ENCODE results near the gene FAM76B. TPM values are rescaled to one million over a fixed set of nuclear protein-coding genes. Genes with fewer than 3 reads are reported as not detected.

FAM76B gene
- polyA plus RNA-seq, 3 donors, result 6.8 to 9.1 (median 7.5) TPM

- WGBS, 3 donors, result 26 to 94% (median 94%) methylated on average over 3 of the region's 3 CpGs
- H3K27ac ChIP-seq (ENCODE audit: low read depth, low read length), result no peak overlapping the region
Observed at GRCh38 chr11:95795627-95796295, 6.2 kb upstream of the FAM76B start.

DNA sequence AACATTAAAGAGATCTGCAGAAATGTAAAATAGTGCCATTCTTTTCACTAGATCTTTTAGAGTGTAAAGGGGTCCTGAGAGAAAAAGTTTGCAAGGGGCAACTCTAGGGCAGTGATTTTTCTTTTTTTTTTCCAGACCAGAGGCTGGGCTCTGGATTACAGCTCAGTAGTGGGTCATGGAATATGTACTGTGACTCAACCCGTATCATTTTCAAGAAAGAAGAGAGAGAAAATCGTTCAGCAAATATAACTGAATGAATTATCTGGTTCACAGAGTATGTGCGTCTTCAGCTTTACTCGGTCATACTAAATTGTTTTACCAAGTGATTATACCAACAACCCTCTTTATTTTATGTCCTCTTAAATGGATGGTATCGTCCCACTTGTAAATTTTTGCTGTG, 4.5 kb upstream of the FAM76B start:
- 88 to 92% (median 92%) methylated on average over 5 of the region's 5 CpGs for WGBS, 3 donors
- H3K27ac ChIP-seq (ENCODE audit: low read depth, low read length), result no peak overlapping the region

DNA sequence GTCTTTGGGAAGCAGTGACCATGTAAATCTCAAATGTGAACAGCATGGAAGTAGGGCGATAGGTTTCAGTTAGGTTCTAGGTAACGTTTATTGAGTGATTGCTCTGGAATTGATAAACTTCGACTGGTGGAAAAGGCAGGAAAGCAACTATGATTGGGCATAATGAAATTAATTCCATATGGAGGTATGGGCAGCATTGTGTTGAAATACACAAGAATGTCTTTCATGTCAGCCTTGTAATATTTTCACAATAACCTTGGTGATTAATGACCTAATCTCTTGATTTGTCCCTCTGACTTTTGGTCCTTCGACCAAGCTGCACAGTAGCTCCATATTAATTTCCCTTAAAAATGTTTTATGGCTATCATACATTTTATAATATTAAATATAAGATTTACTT, 3.5 kb upstream of the FAM76B start:
- no peak overlapping the region for H3K27ac ChIP-seq (ENCODE audit: low read depth, low read length)
- WGBS, 3 donors, result 80 to 95% (median 92%) methylated on average over 4 of the region's 4 CpGs

DNA sequence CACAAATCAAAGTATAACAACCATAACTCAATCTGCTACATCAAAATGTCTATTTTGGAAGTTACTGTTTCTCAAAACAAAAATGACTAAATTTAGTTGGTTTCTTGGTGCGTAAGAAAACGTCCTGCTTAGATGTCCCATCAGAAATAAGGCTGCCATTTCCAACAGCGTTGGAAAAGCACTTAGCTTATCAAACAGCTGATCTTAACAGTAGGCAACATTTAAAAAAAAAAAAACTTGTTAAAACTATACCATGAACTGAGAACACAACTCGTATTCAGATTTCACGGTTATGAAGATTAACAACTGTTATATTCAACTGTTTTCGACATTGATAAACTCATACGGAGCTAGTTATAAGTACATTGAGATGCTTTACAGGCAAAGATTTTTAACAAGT, 3.1 kb upstream of the FAM76B start:
- 86 to 95% (median 94%) methylated on average over 7 of the region's 7 CpGs for WGBS, 3 donors
- no peak overlapping the region for H3K27ac ChIP-seq (ENCODE audit: low read depth, low read length)

GRCh38 chr11:95792200-95792599, 2.6 kb upstream of the FAM76B start:
- H3K27ac ChIP-seq (ENCODE audit: low read depth, low read length), result no peak overlapping the region

GRCh38 chr11:95791709-95792033, 2.1 kb upstream of the FAM76B start:
- H3K27ac ChIP-seq (ENCODE audit: low read depth, low read length), result no peak overlapping the region
- WGBS, 3 donors, result 18 to 63% (median 45%) methylated on average over 8 of the region's 8 CpGs

More at GRCh38 chr11:95792200-95792599, 2.6 kb upstream of the FAM76B start:
- WGBS, 3 donors, result 59 to 92% (median 88%) methylated on average over 8 of the region's 8 CpGs

- H3K27ac ChIP-seq (ENCODE audit: low read depth, low read length), result peak overlapping the region; percentile 70
- WGBS, 3 donors, result 3 to 6% (median 4%) methylated on average over 29 of the region's 29 CpGs
Observed at GRCh38 chr11:95790933-95791708, 1.5 kb upstream of the FAM76B start.

DNA sequence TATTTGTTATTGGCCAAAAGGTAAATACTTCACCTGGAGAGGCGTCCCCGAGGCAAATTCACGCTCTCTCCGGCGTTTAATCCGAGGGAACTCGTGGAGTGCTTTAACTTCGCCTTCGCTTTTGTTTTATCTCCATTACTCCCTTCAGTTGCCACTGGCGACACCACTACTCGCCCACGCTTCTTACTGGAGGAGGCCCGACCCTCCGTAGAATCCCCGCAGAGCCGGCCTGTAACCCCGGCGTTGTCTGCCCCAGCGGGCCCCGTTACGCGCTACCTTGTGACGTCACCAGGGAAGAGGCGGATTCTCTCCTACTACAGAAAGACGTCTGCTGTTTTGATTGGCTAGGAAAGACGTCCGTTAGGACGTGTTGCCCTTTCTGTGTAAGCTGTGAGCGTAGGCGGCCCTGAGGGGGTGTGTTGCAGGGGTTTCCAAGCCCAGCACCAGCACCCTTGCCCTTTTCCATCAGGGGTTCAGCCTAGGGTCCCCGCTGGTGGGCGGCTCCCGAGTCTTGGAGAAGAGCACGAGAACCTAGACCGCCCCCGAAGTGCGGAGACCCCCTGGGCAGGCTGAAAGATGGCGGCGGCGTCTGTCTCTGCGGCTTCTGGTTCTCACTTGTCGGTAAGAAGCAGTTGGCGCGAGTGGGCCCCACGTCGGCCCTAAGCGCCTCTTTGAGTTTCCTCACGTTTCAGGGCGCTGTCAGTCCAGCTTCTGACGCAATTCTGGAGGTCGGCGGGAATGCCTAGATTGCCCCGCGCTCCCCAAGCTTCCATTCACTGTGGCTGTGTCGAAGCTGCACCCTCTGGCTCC, 746 bp upstream of the FAM76B start, which contains the start of gene CEP57:
Gene CEP57 (plus strand): TSS at position 376 of the 810 bp plus-strand sequence. CDS start 201 bp downstream, at position 577.
- WGBS, 3 donors, result 0% methylated on average over 55 of the region's 55 CpGs
- H3K27ac ChIP-seq (ENCODE audit: low read depth, low read length), result peak within 1 kb of the TSS; percentile 95

DNA sequence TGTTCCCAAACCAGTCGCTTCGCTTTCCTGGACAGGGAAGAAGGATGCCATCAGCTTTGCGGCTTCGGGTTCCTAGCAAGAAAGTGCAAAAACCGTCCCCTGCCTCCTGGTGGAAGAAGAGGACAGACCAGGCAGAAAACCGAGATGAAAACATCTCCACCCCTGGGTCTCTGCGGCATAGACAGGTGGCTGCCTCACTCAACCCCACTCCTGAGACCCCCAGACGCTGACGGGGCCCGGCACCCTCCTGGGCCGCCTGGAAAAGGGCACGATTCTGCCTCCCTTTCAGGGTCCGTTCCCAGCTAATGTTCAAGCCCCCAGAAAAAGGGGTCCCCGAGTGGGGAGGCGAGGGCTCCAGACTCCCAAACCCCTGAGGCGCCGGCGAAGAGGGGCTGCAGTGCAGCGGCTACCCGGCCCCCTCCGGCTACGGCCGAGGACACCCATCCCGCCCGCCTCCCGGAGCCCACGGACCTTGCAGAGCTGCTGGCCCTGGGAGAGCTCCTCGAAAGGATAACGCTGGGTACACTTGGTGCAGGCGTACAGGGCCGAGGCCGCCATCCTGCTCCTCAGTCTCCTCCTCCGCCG, 569 bp downstream of the FAM76B start:
- H3K27ac ChIP-seq (ENCODE audit: low read depth, low read length), result peak overlapping the region; percentile 95
- 0% methylated on average over 29 to 34 of the region's 34 CpGs for WGBS, 3 donors

GRCh38 chr11:95780544-95780943, 9.0 kb downstream of the FAM76B start:
- WGBS, 3 donors, result 85 to 92% (median 87%) methylated on average over 2 of the region's 2 CpGs
- no peak overlapping the region for H3K27ac ChIP-seq (ENCODE audit: low read depth, low read length)

GRCh38 chr11:95778699-95779098, 10.9 kb downstream of the FAM76B start:
- 92 to 94% (median 94%) methylated on average over 3 of the region's 3 CpGs for WGBS, 3 donors

GRCh38 chr11:95776859-95777258, 12.7 kb downstream of the FAM76B start:
- H3K27ac ChIP-seq (ENCODE audit: low read depth, low read length), result no peak overlapping the region

More at GRCh38 chr11:95778699-95779098, 10.9 kb downstream of the FAM76B start:
- no peak overlapping the region for H3K27ac ChIP-seq (ENCODE audit: low read depth, low read length)

GRCh38 chr11:95768521-95768920, 21.1 kb downstream of the FAM76B start:
- no peak overlapping the region for H3K27ac ChIP-seq (ENCODE audit: low read depth, low read length)
- WGBS, 3 donors, result 72 to 83% (median 78%) methylated on average over 2 of the region's 2 CpGs

- 59 to 89% (median 67%) methylated on average over 1 of the region's 1 CpG for WGBS, 3 donors
- H3K27ac ChIP-seq (ENCODE audit: low read depth, low read length), result no peak overlapping the region
Observed at GRCh38 chr11:95767498-95767897, 22.1 kb downstream of the FAM76B start.

- no peak overlapping the region for H3K27ac ChIP-seq (ENCODE audit: low read depth, low read length)
- WGBS, 3 donors, result 82 to 85% (median 82%) methylated on average over 3 of the region's 3 CpGs
Observed at GRCh38 chr11:95766701-95767100, 22.9 kb downstream of the FAM76B start.

DNA sequence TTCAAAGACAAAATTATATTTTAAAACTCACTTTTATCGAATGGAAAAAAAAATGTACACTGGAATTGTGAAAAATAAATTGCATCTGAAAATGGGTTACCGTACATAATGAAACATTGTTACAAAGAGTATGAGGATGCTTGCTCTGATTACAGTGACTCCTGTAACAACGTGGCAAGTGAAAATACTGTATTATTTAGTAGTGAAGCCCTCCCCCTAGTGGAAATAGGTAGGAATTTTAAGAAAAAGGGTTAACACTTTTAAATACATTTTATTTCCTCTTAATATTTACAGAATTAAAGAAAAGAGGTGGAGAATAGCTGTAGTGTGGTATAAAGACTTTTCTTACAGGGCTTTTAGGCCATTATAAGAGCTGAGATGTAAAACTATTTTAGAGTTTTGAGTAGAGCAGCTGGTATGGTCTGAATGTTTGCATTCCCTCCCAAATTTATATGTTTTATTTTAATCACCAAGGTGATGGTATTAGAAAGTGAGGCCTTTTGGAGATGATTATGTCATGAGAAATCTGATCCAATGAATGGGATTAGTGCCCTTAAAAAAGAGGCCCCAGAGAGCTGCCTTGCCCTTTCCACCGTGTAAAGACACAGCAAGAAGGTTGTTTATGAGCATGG, 25.2 kb downstream of the FAM76B start:
- WGBS, 3 donors, result 16 to 19% (median 17%) methylated on average over 4 of the region's 4 CpGs
- no peak overlapping the region for H3K27ac ChIP-seq (ENCODE audit: low read depth, low read length)

GRCh38 chr11:95762534-95762933, 27.0 kb downstream of the FAM76B start:
- no peak overlapping the region for H3K27ac ChIP-seq (ENCODE audit: low read depth, low read length)
- WGBS, 3 donors, result 88 to 94% (median 90%) methylated on average over 3 of the region's 3 CpGs

DNA sequence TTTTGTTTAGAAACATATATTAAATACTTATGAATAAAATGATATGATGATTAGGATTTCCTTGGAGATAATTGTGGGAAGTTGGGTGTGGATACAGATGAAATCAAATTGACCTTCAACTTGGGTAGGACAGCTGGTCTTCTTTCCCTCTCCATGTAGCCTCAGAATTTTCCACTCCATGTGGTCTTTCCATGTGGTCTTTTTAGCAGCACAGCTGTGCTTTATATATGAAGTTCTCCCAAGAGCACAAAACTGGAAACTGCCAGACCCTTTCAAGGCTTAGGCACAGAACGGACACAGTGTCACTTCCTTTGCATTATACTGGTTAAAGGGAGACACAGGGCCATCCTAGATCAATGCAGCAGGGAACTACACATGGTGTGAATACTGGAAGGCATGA, 28.6 kb downstream of the FAM76B start:
- no peak overlapping the region for H3K27ac ChIP-seq (ENCODE audit: low read depth, low read length)
- 69 to 82% (median 74%) methylated on average over 1 of the region's 1 CpG for WGBS, 3 donors

Measured in adipose tissue (tissue), 3 donors.